ENCODE results near the gene RAP1GAP2.

GRCh38 chr17:2803971-2804370 lies 7.7 kb downstream of the RAP1GAP2 start:
- no peak for TF ChIP-seq POLR2AphosphoS5 (IDR thresholded peaks at IDR 0.05)
- TF ChIP-seq, protein P1, sequence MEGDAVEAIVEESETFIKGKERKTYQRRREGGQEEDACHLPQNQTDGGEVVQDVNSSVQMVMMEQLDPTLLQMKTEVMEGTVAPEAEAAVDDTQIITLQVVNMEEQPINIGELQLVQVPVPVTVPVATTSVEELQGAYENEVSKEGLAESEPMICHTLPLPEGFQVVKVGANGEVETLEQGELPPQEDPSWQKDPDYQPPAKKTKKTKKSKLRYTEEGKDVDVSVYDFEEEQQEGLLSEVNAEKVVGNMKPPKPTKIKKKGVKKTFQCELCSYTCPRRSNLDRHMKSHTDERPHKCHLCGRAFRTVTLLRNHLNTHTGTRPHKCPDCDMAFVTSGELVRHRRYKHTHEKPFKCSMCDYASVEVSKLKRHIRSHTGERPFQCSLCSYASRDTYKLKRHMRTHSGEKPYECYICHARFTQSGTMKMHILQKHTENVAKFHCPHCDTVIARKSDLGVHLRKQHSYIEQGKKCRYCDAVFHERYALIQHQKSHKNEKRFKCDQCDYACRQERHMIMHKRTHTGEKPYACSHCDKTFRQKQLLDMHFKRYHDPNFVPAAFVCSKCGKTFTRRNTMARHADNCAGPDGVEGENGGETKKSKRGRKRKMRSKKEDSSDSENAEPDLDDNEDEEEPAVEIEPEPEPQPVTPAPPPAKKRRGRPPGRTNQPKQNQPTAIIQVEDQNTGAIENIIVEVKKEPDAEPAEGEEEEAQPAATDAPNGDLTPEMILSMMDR (IDR thresholded peaks at IDR 0.05), result no peak

Measured in esophagus muscularis mucosa (tissue), 3 donors.